Measurements from ENCODE around the gene RPS6KA2.

GRCh38 chr6:166382500-166382932 lies 244.5 kb downstream of the RPS6KA2 start:
- TF ChIP-seq CTCF (IDR thresholded peaks at IDR 0.05; ENCODE audit: insufficient read depth, low read length) (no peak), POLR2AphosphoS5 (IDR thresholded peaks at IDR 0.05; ENCODE audit: low read depth) (peak; percentile 27), REST (IDR thresholded peaks at IDR 0.05; ENCODE audit: insufficient replicate concordance, low read depth) (peak; percentile 25)

All from HL-60 (cell line).